ENCODE data around the gene OR4D10.
"Not testable (repeated sequence)": the region's sequence is repeated elsewhere in the genome, so short reads cannot be mapped to it uniquely, and the experiment has no call there.

OR4D10 gene

DNA sequence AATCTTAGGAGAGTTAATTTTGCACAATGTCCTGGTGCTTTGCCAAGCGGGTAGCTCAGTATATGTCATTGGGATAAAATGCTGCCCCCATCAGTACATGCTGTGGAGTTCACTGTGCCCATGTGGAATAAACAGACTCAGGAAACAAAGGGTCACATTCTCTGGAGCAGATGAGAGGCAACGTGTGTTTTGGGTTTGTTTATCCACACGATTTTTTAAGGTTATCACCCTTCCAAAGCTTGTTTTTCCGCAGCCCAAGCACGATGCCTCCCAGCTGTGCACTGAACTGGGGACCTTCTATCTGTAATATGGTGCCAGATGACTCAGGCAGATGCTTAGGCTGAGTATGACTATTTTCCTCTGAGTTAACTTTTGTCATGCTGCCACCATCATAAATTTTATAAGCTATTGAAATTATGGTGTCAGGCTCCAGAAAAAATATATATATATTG is 9.9 kb upstream of the OR4D10 start:
- H3K9me3 ChIP-seq (ENCODE audit: insufficient read depth, low read depth, low read length), result no peaks in the 10 kb centered on the region
- H3K27me3 ChIP-seq (ENCODE audit: insufficient read depth, low read length), result no peaks in the 10 kb centered on the region
- no peak overlapping the region for H3K9ac ChIP-seq (ENCODE audit: low read depth, low read length)
- no peak overlapping the region for H3K4me3 ChIP-seq (ENCODE audit: low read length)
- H3K4me1 ChIP-seq (ENCODE audit: insufficient read depth, low read length), result no peaks in the 10 kb centered on the region
- H3K27ac ChIP-seq (ENCODE audit: low read length), result no peak overlapping the region
- no peaks in the 10 kb centered on the region for H3K36me3 ChIP-seq (ENCODE audit: insufficient read depth, low read depth, low read length)

- Histone ChIP-seq H3K36me3 (ENCODE audit: insufficient read depth, low read depth, low read length) (no peaks in the 10 kb centered on the region), H3K27me3 (ENCODE audit: insufficient read depth, low read length) (no peaks in the 10 kb centered on the region), H3K27ac (ENCODE audit: low read length) (no peak overlapping the region), H3K4me3 (ENCODE audit: low read length) (no peak overlapping the region), H3K9ac (ENCODE audit: low read depth, low read length) (no peak overlapping the region), H3K4me1 (ENCODE audit: insufficient read depth, low read length) (no peaks in the 10 kb centered on the region), H3K9me3 (ENCODE audit: insufficient read depth, low read depth, low read length) (no peaks in the 10 kb centered on the region)
These were observed 2.1 kb downstream of the OR4D10 start for GRCh38 chr11:59475176-59475575.

DNA sequence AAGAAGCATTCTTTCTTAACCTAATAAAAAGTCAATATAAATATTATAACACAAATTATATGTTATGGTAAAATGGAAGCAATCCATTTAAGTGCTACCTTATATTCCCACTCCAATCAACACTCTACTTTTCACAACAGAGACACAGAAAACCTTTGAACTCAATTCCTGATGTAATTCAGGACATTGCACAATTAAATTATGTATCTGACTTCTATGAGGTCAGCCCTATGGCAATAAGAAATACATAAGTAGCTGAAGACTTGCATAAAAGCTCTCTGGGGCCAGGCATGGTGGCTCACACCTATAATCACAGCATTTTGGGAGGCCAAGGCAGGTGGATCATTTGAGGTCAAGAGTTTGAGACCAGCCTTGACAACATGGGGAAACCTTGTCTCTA is 6.8 kb downstream of the OR4D10 start:
- no peaks in the 10 kb centered on the region for H3K36me3 ChIP-seq (ENCODE audit: insufficient read depth, low read depth, low read length)
- H3K27ac ChIP-seq (ENCODE audit: low read length), result no peak overlapping the region
- no peak overlapping the region for H3K4me3 ChIP-seq (ENCODE audit: low read length)
- H3K27me3 ChIP-seq (ENCODE audit: insufficient read depth, low read length), result no peaks in the 10 kb centered on the region
- no peaks in the 10 kb centered on the region for H3K9me3 ChIP-seq (ENCODE audit: insufficient read depth, low read depth, low read length)
- H3K9ac ChIP-seq (ENCODE audit: low read depth, low read length), result no peak overlapping the region
- H3K4me1 ChIP-seq (ENCODE audit: insufficient read depth, low read length), result no peaks in the 10 kb centered on the region

DNA sequence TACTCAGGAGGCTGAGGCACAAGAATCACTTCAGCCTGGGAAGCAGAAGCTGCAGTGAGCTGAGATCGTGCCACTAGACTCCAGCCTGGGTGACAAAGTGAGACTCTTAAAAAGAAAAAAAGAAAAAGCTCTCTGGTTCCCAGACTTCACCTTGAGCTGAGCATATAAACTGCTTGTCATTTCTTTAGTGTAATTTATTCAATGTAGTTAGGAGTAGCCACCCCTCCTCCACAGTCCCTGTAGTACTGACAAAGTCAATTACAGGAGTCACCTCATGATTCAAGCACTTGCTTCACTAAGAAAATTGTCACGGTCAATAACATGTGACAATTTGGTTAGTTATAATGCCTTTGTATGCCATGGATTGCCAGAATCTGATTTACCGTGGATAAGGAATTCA is 7.2 kb downstream of the OR4D10 start:
- H3K9me3 ChIP-seq (ENCODE audit: insufficient read depth, low read depth, low read length), result no peaks in the 10 kb centered on the region
- H3K36me3 ChIP-seq (ENCODE audit: insufficient read depth, low read depth, low read length), result no peaks in the 10 kb centered on the region
- H3K4me3 ChIP-seq (ENCODE audit: low read length), result no peak overlapping the region
- no peak overlapping the region for H3K9ac ChIP-seq (ENCODE audit: low read depth, low read length)
- H3K27ac ChIP-seq (ENCODE audit: low read length), result no peak overlapping the region
- H3K4me1 ChIP-seq (ENCODE audit: insufficient read depth, low read length), result no peaks in the 10 kb centered on the region
- no peaks in the 10 kb centered on the region for H3K27me3 ChIP-seq (ENCODE audit: insufficient read depth, low read length)

GRCh38 chr11:59501931-59502330 is 28.8 kb downstream of the OR4D10 start:
- Histone ChIP-seq H3K9me3 (ENCODE audit: insufficient read depth, low read depth, low read length) (no peaks in the 10 kb centered on the region), H3K36me3 (ENCODE audit: insufficient read depth, low read depth, low read length) (no peaks in the 10 kb centered on the region), H3K4me1 (ENCODE audit: insufficient read depth, low read length) (no peaks in the 10 kb centered on the region), H3K27ac (ENCODE audit: low read length) (no peak overlapping the region), H3K27me3 (ENCODE audit: insufficient read depth, low read length) (no peaks in the 10 kb centered on the region), H3K9ac (ENCODE audit: low read depth, low read length) (no peak overlapping the region), H3K4me3 (ENCODE audit: low read length) (no peak overlapping the region)

GRCh38 chr11:59503276-59503675 is 30.2 kb downstream of the OR4D10 start, which contains the start of gene OR4D11:
TSS of gene OR4D11 (plus strand) at chr11:59503576. CDS start at chr11:59503576, 0 bp downstream.
- H3K36me3 ChIP-seq (ENCODE audit: insufficient read depth, low read depth, low read length), result no peaks in the 10 kb centered on the region
- H3K4me1 ChIP-seq (ENCODE audit: insufficient read depth, low read length), result no peaks in the 10 kb centered on the region
- H3K4me3 ChIP-seq (ENCODE audit: low read length), result no peak within 1 kb of the TSS
- H3K27ac ChIP-seq (ENCODE audit: low read length), result no peak within 1 kb of the TSS
- no peak within 1 kb of the TSS for H3K9ac ChIP-seq (ENCODE audit: low read depth, low read length)
- H3K9me3 ChIP-seq (ENCODE audit: insufficient read depth, low read depth, low read length), result no peaks in the 10 kb centered on the region
- no peaks in the 10 kb centered on the region for H3K27me3 ChIP-seq (ENCODE audit: insufficient read depth, low read length)

DNA sequence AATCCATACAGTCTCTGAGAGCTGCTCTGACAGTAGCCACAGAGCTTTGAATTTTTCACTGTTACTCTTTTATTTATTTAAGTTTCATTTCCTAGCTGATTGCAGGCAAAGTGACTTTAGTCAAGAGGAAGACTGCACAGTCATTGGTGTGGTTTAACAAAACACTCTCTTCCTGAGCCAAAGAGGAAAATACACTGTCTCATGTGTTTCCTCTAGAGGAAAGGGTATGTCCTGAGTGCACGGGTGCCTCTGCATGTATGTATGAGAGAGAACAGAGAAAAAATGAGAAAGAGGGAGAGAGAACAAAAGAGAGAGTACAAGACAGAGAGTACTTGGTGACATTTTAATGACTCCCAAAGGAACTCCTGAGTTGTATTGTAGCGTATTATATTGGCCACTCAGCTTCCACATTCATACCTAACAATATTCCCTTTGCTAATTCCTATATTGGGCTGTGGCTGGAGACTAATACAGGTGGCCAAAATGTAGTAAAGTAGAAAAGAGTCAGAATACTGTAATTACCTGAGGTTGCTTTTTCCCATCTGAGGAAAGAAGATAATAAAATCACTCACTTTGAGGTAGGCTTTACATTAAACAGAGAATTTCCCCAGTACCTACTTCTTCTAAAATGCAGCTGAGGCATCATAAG is 38.0 kb downstream of the OR4D10 start, which contains the start of gene OR4D9:
TSS of gene OR4D9 (plus strand) at position 599 of the 649 bp plus-strand sequence. CDS start 3,374 bp downstream, outside the sequence.
- H3K9me3 ChIP-seq (ENCODE audit: insufficient read depth, low read depth, low read length), result no peaks in the 10 kb centered on the region
- no peaks in the 10 kb centered on the region for H3K4me1 ChIP-seq (ENCODE audit: insufficient read depth, low read length)
- H3K36me3 ChIP-seq (ENCODE audit: insufficient read depth, low read depth, low read length), result no peaks in the 10 kb centered on the region
- H3K4me3 ChIP-seq (ENCODE audit: low read length), result no peak within 1 kb of the TSS
- no peak within 1 kb of the TSS for H3K9ac ChIP-seq (ENCODE audit: low read depth, low read length)
- no peak within 1 kb of the TSS for H3K27ac ChIP-seq (ENCODE audit: low read length)
- H3K27me3 ChIP-seq (ENCODE audit: insufficient read depth, low read length), result no peaks in the 10 kb centered on the region

DNA sequence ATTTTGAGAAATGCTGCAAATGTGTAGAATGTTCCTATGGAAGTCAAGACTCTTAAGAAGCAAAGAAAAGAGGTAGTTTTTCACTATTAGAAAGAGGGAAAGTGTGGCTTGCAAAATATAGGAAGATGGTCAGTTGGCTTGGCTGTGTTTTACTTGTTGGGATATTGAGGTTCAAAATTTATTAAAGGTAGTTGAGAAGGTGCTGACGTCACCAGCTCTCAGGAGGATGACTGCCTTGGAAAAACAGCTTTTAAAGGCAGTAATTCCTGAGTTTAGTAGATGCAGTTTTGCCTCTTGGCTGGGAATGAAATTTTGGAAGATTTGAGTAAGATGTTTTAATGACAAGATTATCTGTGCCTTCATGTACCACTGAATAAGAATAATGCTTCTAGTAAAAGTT is 38.6 kb downstream of the OR4D10 start:
- no peak overlapping the region for H3K9ac ChIP-seq (ENCODE audit: low read depth, low read length)
- no peak overlapping the region for H3K4me3 ChIP-seq (ENCODE audit: low read length)
- no peaks in the 10 kb centered on the region for H3K4me1 ChIP-seq (ENCODE audit: insufficient read depth, low read length)
- no peaks in the 10 kb centered on the region for H3K9me3 ChIP-seq (ENCODE audit: insufficient read depth, low read depth, low read length)
- H3K27me3 ChIP-seq (ENCODE audit: insufficient read depth, low read length), result no peaks in the 10 kb centered on the region
- H3K36me3 ChIP-seq (ENCODE audit: insufficient read depth, low read depth, low read length), result no peaks in the 10 kb centered on the region
- H3K27ac ChIP-seq (ENCODE audit: low read length), result no peak overlapping the region

DNA sequence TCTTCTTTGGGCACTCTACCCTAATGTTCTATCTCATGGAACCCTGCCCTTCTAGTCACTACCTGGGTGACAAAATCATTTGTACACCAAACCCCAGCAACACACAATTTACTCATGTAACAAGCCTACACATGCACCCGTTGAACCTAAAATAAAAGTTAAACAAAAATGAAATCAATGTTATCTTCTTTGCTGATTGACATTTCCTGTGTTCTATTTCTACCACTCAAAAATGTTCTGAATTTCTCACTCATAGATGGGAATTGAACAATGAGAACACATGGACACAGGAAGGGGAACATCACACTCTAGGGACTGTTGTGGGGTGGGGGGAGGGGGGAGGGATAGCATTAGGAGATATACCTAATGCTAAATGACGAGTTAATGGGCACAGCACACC is 47.0 kb downstream of the OR4D10 start:
- not testable (repeated sequence) for H3K36me3 ChIP-seq (ENCODE audit: insufficient read depth, low read depth, low read length); H3K27me3 ChIP-seq (ENCODE audit: insufficient read depth, low read length); H3K4me1 ChIP-seq (ENCODE audit: insufficient read depth, low read length); H3K9me3 ChIP-seq (ENCODE audit: insufficient read depth, low read depth, low read length); H3K27ac ChIP-seq (ENCODE audit: low read length); H3K9ac ChIP-seq (ENCODE audit: low read depth, low read length); H3K4me3 ChIP-seq (ENCODE audit: low read length)

GRCh38 chr11:59520741-59521140 is 47.6 kb downstream of the OR4D10 start:
- H3K4me1 ChIP-seq (ENCODE audit: insufficient read depth, low read length), result no peaks in the 10 kb centered on the region
- H3K4me3 ChIP-seq (ENCODE audit: low read length), result no peak overlapping the region
- H3K27ac ChIP-seq (ENCODE audit: low read length), result no peak overlapping the region
- no peaks in the 10 kb centered on the region for H3K36me3 ChIP-seq (ENCODE audit: insufficient read depth, low read depth, low read length)
- H3K9ac ChIP-seq (ENCODE audit: low read depth, low read length), result no peak overlapping the region
- H3K27me3 ChIP-seq (ENCODE audit: insufficient read depth, low read length), result no peaks in the 10 kb centered on the region
- no peaks in the 10 kb centered on the region for H3K9me3 ChIP-seq (ENCODE audit: insufficient read depth, low read depth, low read length)

GRCh38 chr11:59523541-59523940 is 50.4 kb downstream of the OR4D10 start:
- Histone ChIP-seq H3K4me1 (ENCODE audit: insufficient read depth, low read length) (peaks cover 15% of the 10 kb centered on the region), H3K27me3 (ENCODE audit: insufficient read depth, low read length) (no peaks in the 10 kb centered on the region), H3K4me3 (ENCODE audit: low read length) (no peak overlapping the region), H3K27ac (ENCODE audit: low read length) (no peak overlapping the region), H3K9ac (ENCODE audit: low read depth, low read length) (no peak overlapping the region), H3K36me3 (ENCODE audit: insufficient read depth, low read depth, low read length) (no peaks in the 10 kb centered on the region), H3K9me3 (ENCODE audit: insufficient read depth, low read depth, low read length) (no peaks in the 10 kb centered on the region)

- Histone ChIP-seq H3K4me3 (ENCODE audit: low read length) (no peak overlapping the region), H3K27ac (ENCODE audit: low read length) (no peak overlapping the region), H3K36me3 (ENCODE audit: insufficient read depth, low read depth, low read length) (no peaks in the 10 kb centered on the region), H3K9me3 (ENCODE audit: insufficient read depth, low read depth, low read length) (no peaks in the 10 kb centered on the region), H3K9ac (ENCODE audit: low read depth, low read length) (no peak overlapping the region), H3K27me3 (ENCODE audit: insufficient read depth, low read length) (no peaks in the 10 kb centered on the region), H3K4me1 (ENCODE audit: insufficient read depth, low read length) (peaks cover 17% of the 10 kb centered on the region)
These were observed 55.6 kb downstream of the OR4D10 start for GRCh38 chr11:59528711-59529110.
